ENCODE measurements around the gene SF3B2.

DNA sequence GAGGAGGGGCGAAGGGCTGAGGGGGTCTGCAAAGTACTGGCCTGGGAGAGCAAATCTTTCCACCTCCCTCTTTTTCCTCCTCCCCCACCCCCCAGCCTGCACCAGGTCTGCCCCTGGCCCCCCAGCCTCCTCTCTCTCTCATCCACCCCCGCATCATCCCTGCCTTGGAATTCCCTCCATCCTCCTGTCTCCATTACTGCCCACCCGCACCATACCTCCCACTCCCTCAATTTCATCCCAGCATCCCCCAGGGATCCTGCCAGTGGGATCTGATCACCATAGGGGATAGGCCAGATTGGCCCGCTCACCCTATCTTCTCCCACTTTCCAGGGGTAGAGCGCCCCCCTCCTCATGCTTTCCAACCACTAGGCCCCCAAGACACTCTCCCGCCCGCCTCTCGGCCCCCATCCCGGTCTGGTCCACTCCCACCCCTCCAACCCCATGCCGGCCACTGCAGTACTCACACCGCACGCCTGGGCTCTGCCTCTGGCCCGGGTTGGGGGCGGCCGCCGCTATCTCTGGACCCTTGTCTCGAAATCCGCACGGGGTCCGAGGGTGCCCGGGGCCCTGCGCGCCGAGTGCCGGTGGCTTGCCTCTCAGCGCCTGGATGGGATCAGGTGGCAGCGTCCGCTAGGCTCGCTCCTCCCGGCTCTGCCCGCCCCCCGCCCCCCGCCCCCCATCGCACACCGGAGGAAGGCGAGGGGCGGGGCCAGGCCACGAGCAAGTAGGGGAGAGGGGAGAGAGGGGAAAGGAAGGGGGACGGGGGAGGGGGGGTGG lies 3.4 kb upstream of the SF3B2 start, which contains the start of gene GAL3ST3:
- TF ChIP-seq EZH2 (IDR thresholded peaks at IDR 0.05; ENCODE audit: borderline replicate concordance, low read depth, low read length, severe bottlenecking): no peak
- TF ChIP-seq, protein P1, sequence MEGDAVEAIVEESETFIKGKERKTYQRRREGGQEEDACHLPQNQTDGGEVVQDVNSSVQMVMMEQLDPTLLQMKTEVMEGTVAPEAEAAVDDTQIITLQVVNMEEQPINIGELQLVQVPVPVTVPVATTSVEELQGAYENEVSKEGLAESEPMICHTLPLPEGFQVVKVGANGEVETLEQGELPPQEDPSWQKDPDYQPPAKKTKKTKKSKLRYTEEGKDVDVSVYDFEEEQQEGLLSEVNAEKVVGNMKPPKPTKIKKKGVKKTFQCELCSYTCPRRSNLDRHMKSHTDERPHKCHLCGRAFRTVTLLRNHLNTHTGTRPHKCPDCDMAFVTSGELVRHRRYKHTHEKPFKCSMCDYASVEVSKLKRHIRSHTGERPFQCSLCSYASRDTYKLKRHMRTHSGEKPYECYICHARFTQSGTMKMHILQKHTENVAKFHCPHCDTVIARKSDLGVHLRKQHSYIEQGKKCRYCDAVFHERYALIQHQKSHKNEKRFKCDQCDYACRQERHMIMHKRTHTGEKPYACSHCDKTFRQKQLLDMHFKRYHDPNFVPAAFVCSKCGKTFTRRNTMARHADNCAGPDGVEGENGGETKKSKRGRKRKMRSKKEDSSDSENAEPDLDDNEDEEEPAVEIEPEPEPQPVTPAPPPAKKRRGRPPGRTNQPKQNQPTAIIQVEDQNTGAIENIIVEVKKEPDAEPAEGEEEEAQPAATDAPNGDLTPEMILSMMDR (IDR thresholded peaks at IDR 0.05; ENCODE audit: borderline replicate concordance, extremely low read depth, low read length, poor library complexity, severe bottlenecking): no peak

Measured in DND-41 (cell line).